ENCODE results near the gene MRPL30.
"Not testable (repeated sequence)": the region's sequence is repeated elsewhere in the genome, so short reads cannot be mapped to it uniquely, and the experiment has no call there.

The MRPL30 gene

GRCh38 chr2:99180755-99181623, at the start of gene MRPL30, which contains the start of gene MITD1:
Gene MRPL30, plus strand, starts transcription at chr2:99181184. Its CDS starts 5,020 bp downstream, at chr2:99186204.
Gene MITD1, minus strand, starts transcription at chr2:99181058. Its CDS starts 77 bp downstream, at chr2:99180981.
- TF ChIP-seq CTCF (conservative IDR thresholded peaks at IDR 0.05; ENCODE audit: low read depth, low read length), result no peak
- peak; percentile 97 for DNase-seq (ENCODE audit: low read depth)

GRCh38 chr2:99135044-99135556, 45.9 kb upstream of the MRPL30 start:
- DNase-seq (ENCODE audit: low read depth); H3K4me3 ChIP-seq (ENCODE audit: low read depth, low read length): not testable (repeated sequence)

More at GRCh38 chr2:99180755-99181623, at the start of gene MRPL30, which contains the start of gene MITD1:
- peak within 1 kb of the TSS; percentile 96 for H3K4me3 ChIP-seq (ENCODE audit: low read depth, low read length)

- no peak for TF ChIP-seq CTCF (conservative IDR thresholded peaks at IDR 0.05; ENCODE audit: low read depth, low read length)
- H3K4me3 ChIP-seq (ENCODE audit: low read depth, low read length), result no peak overlapping the region
- DNase-seq (ENCODE audit: low read depth), result no peak
These were observed 42.0 kb upstream of the MRPL30 start for GRCh38 chr2:99139003-99139402.

GRCh38 chr2:99140056-99140859, 40.7 kb upstream of the MRPL30 start:
- TF ChIP-seq CTCF (conservative IDR thresholded peaks at IDR 0.05; ENCODE audit: low read depth, low read length), result no peak
- H3K4me3 ChIP-seq (ENCODE audit: low read depth, low read length), result peak overlapping the region; percentile 90

GRCh38 chr2:99140860-99141109, 40.2 kb upstream of the MRPL30 start:
- peak overlapping the region; percentile 90 for H3K4me3 ChIP-seq (ENCODE audit: low read depth, low read length)
- no peak for DNase-seq (ENCODE audit: low read depth)

More at GRCh38 chr2:99140056-99140859, 40.7 kb upstream of the MRPL30 start:
- peak; percentile 24 for DNase-seq (ENCODE audit: low read depth)

GRCh38 chr2:99141110-99142108, 39.6 kb upstream of the MRPL30 start, which contains the start of gene C2orf15:
Gene C2orf15, plus strand, starts transcription at chr2:99141707. Its CDS starts 8,852 bp downstream, at chr2:99150559.
- peak; percentile 85 for DNase-seq (ENCODE audit: low read depth)

More at GRCh38 chr2:99140860-99141109, 40.2 kb upstream of the MRPL30 start:
- no peak for TF ChIP-seq CTCF (conservative IDR thresholded peaks at IDR 0.05; ENCODE audit: low read depth, low read length)

More at GRCh38 chr2:99141110-99142108, 39.6 kb upstream of the MRPL30 start, which contains the start of gene C2orf15:
- TF ChIP-seq CTCF (conservative IDR thresholded peaks at IDR 0.05; ENCODE audit: low read depth, low read length), result no peak
- peak within 1 kb of the TSS; percentile 90 for H3K4me3 ChIP-seq (ENCODE audit: low read depth, low read length)
